CD8-positive, alpha-beta memory T cell (primary cell): Measurements from ENCODE around the gene TBATA. TPM values are rescaled to one million over a fixed set of nuclear protein-coding genes. Genes with fewer than 3 reads are reported as not detected.

Experiments used
- CTCF ChIA-PET: fragments of 350-600 bp; sonication (Branson Sonifier 250); formaldehyde crosslinking; loops from one replicate; lab custom pipeline; 2021; ENCODE audit warnings: antibody characterized with exemption; lab: Charles Lee
- POLR2A ChIA-PET: fragments of 350-600 bp; sonication (Branson Sonifier 250); formaldehyde crosslinking; loops from one replicate; lab custom pipeline; 2021; ENCODE audit warnings: antibody characterized with exemption; lab: Charles Lee
- DNase-seq, 5 donors: peaks; one replicate each; pipeline versions ENCODE4 v3.0.0 to v3.0.0-alpha.2; 2020 to 2022; ENCODE audit warnings: mixed read lengths in 1 of 5
- H3K27ac ChIP-seq: one replicate; pipeline ENCODE4 v1.7.0; 2013; ENCODE audit warnings: low read depth, mild to moderate bottlenecking, low read length, moderate library complexity
- H3K27me3 ChIP-seq: 2 replicates; pipeline ENCODE4 v1.7.0; 2013; ENCODE audit warnings: low read length, mild to moderate bottlenecking; ENCODE audit not compliant: insufficient read depth, poor library complexity, severe bottlenecking
- H3K36me3 ChIP-seq: 2 replicates; pipeline ENCODE4 v1.7.0; 2013; ENCODE audit warnings: mild to moderate bottlenecking, low read length, moderate library complexity; ENCODE audit not compliant: insufficient read depth
- H3K4me1 ChIP-seq: 2 replicates; pipeline ENCODE4 v1.7.0; 2013; ENCODE audit warnings: mild to moderate bottlenecking, low read length, moderate library complexity; ENCODE audit not compliant: insufficient read depth
- H3K4me3 ChIP-seq: 2 replicates; pipeline ENCODE4 v1.7.0; 2013; ENCODE audit warnings: mild to moderate bottlenecking, low read length
- H3K9me3 ChIP-seq: 2 replicates; pipeline ENCODE4 v1.7.0; 2013; ENCODE audit warnings: mild to moderate bottlenecking, low read length
- H3K27ac Mint-ChIP-seq, 8 donors: one replicate each; pipeline ENCODE4 v1.8.0; 2020 to 2021; ENCODE audit warnings: mixed read lengths in 8 of 8, mild to moderate bottlenecking in 6 of 8, inconsistent platforms in 3 of 8, moderate library complexity in 3 of 8
- H3K27me3 Mint-ChIP-seq, 2 donors: one replicate each; pipeline ENCODE4 v1.8.0; 2020 to 2021; ENCODE audit warnings: mixed read lengths in 2 of 2, mild to moderate bottlenecking in 1 of 2, moderate library complexity in 1 of 2
- H3K36me3 Mint-ChIP-seq, 3 donors: one replicate each; pipeline ENCODE4 v1.8.0; 2020 to 2021; ENCODE audit warnings: mixed read lengths in 3 of 3, inconsistent platforms in 1 of 3, mild to moderate bottlenecking in 1 of 3
- H3K4me1 Mint-ChIP-seq, 3 donors: one replicate each; pipeline ENCODE4 v1.8.0; 2020 to 2021; ENCODE audit warnings: mixed read lengths in 3 of 3, inconsistent platforms in 1 of 3, mild to moderate bottlenecking in 1 of 3
- H3K4me3 Mint-ChIP-seq, 7 donors: one replicate each; pipeline ENCODE4 v1.8.0; 2020 to 2021; ENCODE audit warnings: mixed read lengths in 7 of 7, mild to moderate bottlenecking in 6 of 7, moderate library complexity in 4 of 7, inconsistent platforms in 2 of 7
- H3K9me3 Mint-ChIP-seq, 5 donors: one replicate each; pipeline ENCODE4 v1.8.0; 2020 to 2022; ENCODE audit warnings: mixed read lengths in 5 of 5, mild to moderate bottlenecking in 3 of 5, moderate library complexity in 2 of 5, inconsistent platforms in 1 of 5
- polyA plus RNA-seq: library from polyadenylated mRNA; unstranded; fragments of 300-500 nt; fragmentation: Illumina TruSeq; gene quantifications from one replicate; pipeline ENCODE4 v1.2.3, GENCODE V29; 2021
- total RNA-seq, 2 experiments: library from RNA; stranded (reverse); gene quantifications; one replicate each; pipeline ENCODE4 v1.2.3, GENCODE V29; 2021

TBATA gene
- total and polyA plus RNA-seq, 3 experiments from 2014 or later, result not detected

DNA sequence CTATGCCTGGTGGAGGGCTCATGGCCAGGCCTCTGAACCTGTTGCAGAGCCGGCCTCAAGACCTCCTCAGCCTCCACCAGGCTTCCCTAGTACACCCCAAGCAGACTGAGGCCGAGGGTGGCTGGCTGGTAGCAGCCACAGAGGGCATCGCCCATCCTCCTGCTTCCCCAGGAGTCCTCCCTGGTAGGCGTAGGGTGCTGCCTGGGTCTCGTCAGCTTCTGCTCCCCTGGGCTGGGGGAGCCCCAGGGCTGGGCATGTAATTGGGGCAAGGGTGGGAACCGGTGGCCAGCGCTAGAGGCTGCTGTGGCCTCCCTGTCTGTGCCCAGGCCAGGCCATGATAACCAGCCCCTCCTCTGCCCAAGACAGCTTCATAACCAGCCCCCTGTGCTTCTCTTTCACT lies 32.6 kb downstream of the TBATA start:
- no peak overlapping the region for H3K27ac Mint-ChIP-seq
- no peak overlapping the region for H3K27ac ChIP-seq
- no peaks in the 10 kb centered on the region for H3K36me3 ChIP-seq
- H3K4me3 Mint-ChIP-seq, result no peak overlapping the region
- H3K27me3 Mint-ChIP-seq, result no peaks in the 10 kb centered on the region
- no peak overlapping the region for H3K4me3 ChIP-seq
- no peaks in the 10 kb centered on the region for H3K36me3 Mint-ChIP-seq
- CTCF ChIA-PET, result interaction anchor here (1.5 to 2.9 kb wide), 2 partner anchors 194 to 203 kb away, joined by 4 to 10 read pairs; no protein-coding TSS in a partner anchor
- no peak for DNase-seq
- H3K9me3 Mint-ChIP-seq, result no peaks in the 10 kb centered on the region
- POLR2A ChIA-PET, result no interaction called here
- H3K27me3 ChIP-seq, result no peaks in the 10 kb centered on the region
- no peaks in the 10 kb centered on the region for H3K4me1 Mint-ChIP-seq
- H3K9me3 ChIP-seq, result no peaks in the 10 kb centered on the region
- no peaks in the 10 kb centered on the region for H3K4me1 ChIP-seq

- no peak for DNase-seq
- Mint-ChIP-seq H3K4me1 (no peaks in the 10 kb centered on the region), H3K4me3 (no peak overlapping the region), H3K9me3 (no peaks in the 10 kb centered on the region), H3K27me3 (no peaks in the 10 kb centered on the region), H3K36me3 (no peaks in the 10 kb centered on the region), H3K27ac (no peak overlapping the region)
- no peak overlapping the region for H3K27ac ChIP-seq
- no peaks in the 10 kb centered on the region for H3K36me3 ChIP-seq
- no peaks in the 10 kb centered on the region for H3K4me1 ChIP-seq
- CTCF ChIA-PET, result interaction anchor here (1.5 kb wide), 1 partner anchor 203 kb away, joined by 4 read pairs; no protein-coding TSS in a partner anchor
- no peaks in the 10 kb centered on the region for H3K27me3 ChIP-seq
- POLR2A ChIA-PET, result no interaction called here
- no peaks in the 10 kb centered on the region for H3K9me3 ChIP-seq
- H3K4me3 ChIP-seq, result no peak overlapping the region
These were observed 33.2 kb downstream of the TBATA start for GRCh38 chr10:70751991-70752390.

DNA sequence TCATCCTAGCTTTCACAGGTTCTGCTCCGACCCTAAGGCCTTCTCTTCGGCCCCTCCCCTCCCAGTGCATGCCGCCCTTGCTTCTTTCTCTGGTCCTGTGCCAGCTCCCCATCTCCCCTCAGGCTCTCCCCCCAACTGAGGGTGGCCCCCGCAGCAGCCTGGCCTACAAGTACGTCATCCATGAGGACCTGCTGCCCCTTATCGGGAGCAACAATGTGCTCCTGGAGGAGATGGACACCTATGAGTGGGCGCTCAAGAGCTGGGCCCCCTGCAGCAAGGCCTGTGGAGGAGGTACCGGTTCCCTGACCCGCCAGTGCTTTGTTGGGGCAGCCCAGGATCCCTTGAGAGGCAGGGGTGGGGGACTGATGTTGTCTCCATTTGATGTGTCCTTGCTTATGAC lies 33.8 kb downstream of the TBATA start:
- H3K27me3 Mint-ChIP-seq, result no peaks in the 10 kb centered on the region
- no peak overlapping the region for H3K27ac Mint-ChIP-seq
- no peaks in the 10 kb centered on the region for H3K36me3 Mint-ChIP-seq
- no peaks in the 10 kb centered on the region for H3K4me1 Mint-ChIP-seq
- DNase-seq, result no peak
- Histone ChIP-seq H3K4me3 (no peak overlapping the region), H3K9me3 (no peaks in the 10 kb centered on the region), H3K27me3 (no peaks in the 10 kb centered on the region), H3K36me3 (no peaks in the 10 kb centered on the region), H3K4me1 (no peaks in the 10 kb centered on the region), H3K27ac (no peak overlapping the region)
- CTCF ChIA-PET, result no interaction called here
- POLR2A ChIA-PET, result no interaction called here
- no peaks in the 10 kb centered on the region for H3K9me3 Mint-ChIP-seq
- no peak overlapping the region for H3K4me3 Mint-ChIP-seq

DNA sequence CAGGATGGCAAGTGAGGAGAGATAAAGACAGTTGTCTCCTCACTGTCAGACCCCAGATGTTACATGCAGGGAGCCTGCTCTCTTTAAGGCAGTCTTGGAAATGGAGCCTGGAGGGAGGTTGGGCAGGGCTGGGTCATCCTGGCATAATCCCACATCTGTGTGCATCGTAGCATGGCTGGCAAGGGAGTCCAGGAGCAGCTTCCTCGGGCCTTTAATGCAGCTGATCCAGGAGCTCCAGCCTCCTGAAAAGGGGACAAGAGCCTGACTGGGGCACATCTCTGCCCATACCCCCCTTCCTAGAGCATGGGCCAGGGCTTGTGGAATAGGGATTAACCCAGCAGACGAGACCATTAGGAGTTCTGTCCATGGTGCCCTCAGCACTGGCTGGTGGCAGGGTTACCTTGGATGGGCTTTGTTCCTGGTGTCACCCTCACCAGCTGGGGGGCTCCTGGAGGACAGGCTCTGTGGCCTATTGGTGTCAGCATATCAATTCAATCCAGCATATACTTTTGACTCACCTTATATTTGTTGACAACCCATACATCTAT lies 34.9 kb downstream of the TBATA start:
- POLR2A ChIA-PET, result no interaction called here
- Histone ChIP-seq H3K27me3 (no peaks in the 10 kb centered on the region), H3K36me3 (no peaks in the 10 kb centered on the region), H3K4me3 (no peak overlapping the region), H3K4me1 (no peaks in the 10 kb centered on the region), H3K27ac (no peak overlapping the region), H3K9me3 (no peaks in the 10 kb centered on the region)
- CTCF ChIA-PET, result interaction anchor here (1.0 kb wide), 1 partner anchor 191 kb away, joined by 3 read pairs; no protein-coding TSS in a partner anchor
- Mint-ChIP-seq H3K27me3 (no peaks in the 10 kb centered on the region), H3K4me1 (no peaks in the 10 kb centered on the region), H3K36me3 (no peaks in the 10 kb centered on the region), H3K4me3 (no peak overlapping the region), H3K9me3 (no peaks in the 10 kb centered on the region), H3K27ac (no peak overlapping the region)
- no peak for DNase-seq

DNA sequence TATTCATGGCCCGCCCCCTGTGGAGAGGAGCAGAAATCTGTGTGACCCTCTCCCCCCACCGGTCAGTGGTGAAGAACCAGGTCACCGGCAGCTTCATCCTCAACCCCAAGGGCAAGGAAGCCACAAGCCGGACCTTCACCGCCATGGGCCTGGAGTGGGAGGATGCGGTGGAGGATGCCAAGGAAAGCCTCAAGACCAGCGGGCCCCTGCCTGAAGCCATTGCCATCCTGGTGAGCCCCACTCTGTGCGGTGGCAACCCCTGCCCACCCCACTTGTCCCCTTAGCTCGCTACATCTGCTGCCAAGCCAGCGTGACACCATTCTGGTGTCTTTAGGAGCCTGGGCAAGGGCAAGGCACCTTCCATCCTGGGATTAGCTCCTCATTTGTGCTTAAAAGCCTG lies 35.4 kb downstream of the TBATA start:
- no peaks in the 10 kb centered on the region for H3K4me1 Mint-ChIP-seq

GRCh38 chr10:70748801-70749573 lies 36.2 kb downstream of the TBATA start:
- Histone ChIP-seq H3K36me3 (no peaks in the 10 kb centered on the region), H3K9me3 (no peaks in the 10 kb centered on the region), H3K27ac (no peak overlapping the region), H3K27me3 (no peaks in the 10 kb centered on the region), H3K4me1 (no peaks in the 10 kb centered on the region), H3K4me3 (no peak overlapping the region)
- Mint-ChIP-seq H3K4me3 (no peak overlapping the region), H3K9me3 (no peaks in the 10 kb centered on the region), H3K27me3 (no peaks in the 10 kb centered on the region), H3K4me1 (no peaks in the 10 kb centered on the region), H3K36me3 (no peaks in the 10 kb centered on the region), H3K27ac (no peak overlapping the region)
- ChIA-PET POLR2A (no interaction called here), CTCF (no interaction called here)
- DNase-seq, result no peak

More for the DNA sequence above, 35.4 kb downstream of the TBATA start:
- H3K4me3 ChIP-seq, result no peak overlapping the region
- H3K9me3 Mint-ChIP-seq, result no peaks in the 10 kb centered on the region
- no peaks in the 10 kb centered on the region for H3K36me3 Mint-ChIP-seq
- ChIA-PET CTCF (interaction anchor here (1.0 kb wide), 1 partner anchor 191 kb away, joined by 3 read pairs; no protein-coding TSS in a partner anchor), POLR2A (no interaction called here)
- no peak overlapping the region for H3K4me3 Mint-ChIP-seq
- no peaks in the 10 kb centered on the region for H3K27me3 ChIP-seq
- no peaks in the 10 kb centered on the region for H3K4me1 ChIP-seq
- DNase-seq, result no peak
- no peaks in the 10 kb centered on the region for H3K27me3 Mint-ChIP-seq
- H3K9me3 ChIP-seq, result no peaks in the 10 kb centered on the region
- H3K27ac ChIP-seq, result no peak overlapping the region
- no peaks in the 10 kb centered on the region for H3K36me3 ChIP-seq
- no peak overlapping the region for H3K27ac Mint-ChIP-seq

DNA sequence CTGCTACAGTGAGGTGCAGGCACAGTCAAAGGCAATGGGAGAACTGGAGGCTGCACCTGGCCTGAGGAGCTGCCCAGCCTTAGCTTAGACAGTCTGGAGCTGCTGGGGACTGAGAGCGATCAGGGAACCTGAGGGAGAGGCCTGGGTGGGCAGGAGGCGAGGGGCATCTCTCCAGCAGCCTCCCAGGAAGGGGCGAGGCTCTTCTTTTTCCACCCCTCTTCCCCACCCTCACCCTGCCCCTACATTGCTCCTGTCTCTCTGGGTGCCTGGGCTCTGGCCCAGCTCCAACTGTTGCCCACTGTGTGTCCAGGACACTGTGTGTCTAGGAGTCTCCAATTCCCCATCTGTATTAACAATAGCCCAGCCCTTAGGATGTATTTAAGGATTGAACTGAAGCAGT lies 36.9 kb downstream of the TBATA start:
- Histone ChIP-seq H3K36me3 (no peaks in the 10 kb centered on the region), H3K4me3 (no peak overlapping the region), H3K27ac (no peak overlapping the region), H3K27me3 (no peaks in the 10 kb centered on the region), H3K9me3 (no peaks in the 10 kb centered on the region), H3K4me1 (no peaks in the 10 kb centered on the region)
- H3K4me1 Mint-ChIP-seq, result no peaks in the 10 kb centered on the region
- POLR2A ChIA-PET, result no interaction called here
- no peaks in the 10 kb centered on the region for H3K27me3 Mint-ChIP-seq
- peak overlapping the region in 1 of 8 donors; percentile 15 for H3K27ac Mint-ChIP-seq
- peak overlapping the region in 1 of 7 donors; percentile 20 for H3K4me3 Mint-ChIP-seq
- CTCF ChIA-PET, result no interaction called here
- H3K9me3 Mint-ChIP-seq, result no peaks in the 10 kb centered on the region
- H3K36me3 Mint-ChIP-seq, result no peaks in the 10 kb centered on the region
- DNase-seq, result no peak

GRCh38 chr10:70747192-70747965 lies 37.8 kb downstream of the TBATA start:
- no peak for DNase-seq
- CTCF ChIA-PET, result no interaction called here

More at GRCh38 chr10:70747192-70747965, 37.8 kb downstream of the TBATA start:
- H3K27me3 Mint-ChIP-seq, result no peaks in the 10 kb centered on the region
- no peaks in the 10 kb centered on the region for H3K9me3 ChIP-seq
- peak overlapping the region in 1 of 8 donors; percentile 28 for H3K27ac Mint-ChIP-seq
- no peaks in the 10 kb centered on the region for H3K36me3 ChIP-seq
- peaks cover 4 to 5% (median 4%) of the 10 kb centered on the region in 3 donors for H3K4me1 Mint-ChIP-seq
- no peaks in the 10 kb centered on the region for H3K4me1 ChIP-seq
- H3K27me3 ChIP-seq, result no peaks in the 10 kb centered on the region
- peak overlapping the region in 1 of 7 donors; percentile 49 for H3K4me3 Mint-ChIP-seq
- POLR2A ChIA-PET, result interaction anchor here (0.7 kb wide), 1 partner anchor 108 kb away, joined by 3 read pairs; no protein-coding TSS in a partner anchor
- H3K4me3 ChIP-seq, result no peak overlapping the region
- H3K9me3 Mint-ChIP-seq, result no peaks in the 10 kb centered on the region
- H3K36me3 Mint-ChIP-seq, result no peaks in the 10 kb centered on the region
- H3K27ac ChIP-seq, result no peak overlapping the region
